Effector CD8-positive, alpha-beta T cell (primary cell): Measurements from ENCODE around the gene GREM2.

ENCODE experiments used
- DNase-seq: peaks from one replicate; lab custom pipeline; 2025; lab: John Stamatoyannopoulos, UW

GREM2 gene

GRCh38 chr1:240499012-240499411 lies 112.9 kb downstream of the GREM2 start:
- DNase-seq: no peak

DNA sequence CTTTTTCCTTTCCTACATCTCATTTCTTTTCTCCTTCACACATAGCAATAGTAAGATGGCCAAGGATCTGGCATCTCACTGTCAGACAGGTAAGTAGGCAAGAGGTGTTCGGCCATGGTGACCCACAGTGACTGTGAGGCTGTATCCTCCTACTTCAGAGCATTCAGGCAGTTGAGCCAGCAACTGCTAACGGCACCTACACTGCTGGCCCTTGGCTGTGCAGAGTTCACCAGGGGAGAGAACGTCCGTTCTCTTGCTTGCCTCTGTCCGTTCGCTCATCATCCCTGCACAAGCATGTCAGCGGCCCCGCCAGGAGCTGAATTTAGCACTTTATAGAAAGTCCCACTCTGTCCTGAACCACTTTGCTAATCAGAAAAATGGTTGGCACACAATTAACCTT lies 113.6 kb downstream of the GREM2 start:
- DNase-seq: no peak

GRCh38 chr1:240497908-240498307 lies 114.0 kb downstream of the GREM2 start:
- DNase-seq: no peak

GRCh38 chr1:240496941-240497340 lies 115.0 kb downstream of the GREM2 start:
- no peak for DNase-seq

DNA sequence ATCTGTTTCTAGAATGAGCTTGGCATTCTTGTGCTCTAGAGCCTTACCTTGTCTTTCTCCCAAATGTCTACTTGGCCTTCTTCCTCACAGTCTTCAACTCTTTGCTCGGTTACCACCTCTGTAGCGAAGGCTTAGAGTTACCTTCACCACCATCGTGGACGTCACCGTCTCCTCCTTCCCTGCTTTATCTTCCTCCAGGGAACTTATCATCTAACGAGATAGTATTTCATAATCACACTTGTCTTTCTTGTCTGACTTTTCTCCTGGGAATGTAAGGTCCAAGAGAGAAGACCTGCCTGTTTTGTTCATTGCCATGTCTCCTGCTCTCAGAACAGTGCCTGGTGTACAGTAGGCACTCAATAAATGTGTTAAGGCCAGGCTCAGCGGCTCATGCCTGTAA lies 115.6 kb downstream of the GREM2 start:
- no peak for DNase-seq

GRCh38 chr1:240495601-240496000 lies 116.4 kb downstream of the GREM2 start:
- DNase-seq: no peak

DNA sequence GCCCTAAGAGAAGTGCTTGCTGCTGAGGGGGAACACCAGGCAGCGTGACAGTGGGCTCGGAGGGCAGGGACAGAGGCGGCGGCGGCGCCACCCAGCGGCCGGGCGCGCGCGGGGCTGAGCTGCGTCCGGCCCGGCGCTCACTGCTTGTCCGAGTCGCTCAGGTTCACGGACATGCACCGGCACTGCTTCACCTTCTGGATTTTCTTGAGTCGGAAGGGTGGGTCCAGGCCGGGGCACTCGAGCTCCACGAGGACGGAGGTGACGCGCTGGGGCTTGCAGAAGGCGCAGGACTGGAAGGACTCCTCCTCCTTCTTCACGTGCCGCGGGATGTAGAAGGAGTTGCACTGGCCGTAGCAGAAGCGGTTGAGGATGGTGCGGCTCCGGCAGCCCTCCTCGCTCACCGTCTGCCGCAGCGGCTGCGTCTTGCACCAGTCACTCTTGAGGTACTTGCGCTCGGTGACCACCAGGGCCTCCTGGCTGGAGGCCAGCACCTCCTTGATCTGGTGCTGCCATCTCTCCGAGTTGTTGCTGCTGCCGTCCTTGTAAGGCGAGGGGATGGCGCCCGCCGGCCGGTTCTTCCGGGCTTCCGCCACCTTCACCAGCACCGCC lies 119.0 kb downstream of the GREM2 start:
- no peak for DNase-seq

GRCh38 chr1:240491796-240492195 lies 120.2 kb downstream of the GREM2 start:
- DNase-seq: no peak

GRCh38 chr1:240491156-240491555 lies 120.8 kb downstream of the GREM2 start:
- DNase-seq: no peak

GRCh38 chr1:240487493-240487892 lies 124.5 kb downstream of the GREM2 start:
- no peak for DNase-seq

GRCh38 chr1:240486611-240487010 lies 125.3 kb downstream of the GREM2 start:
- DNase-seq: no peak

DNA sequence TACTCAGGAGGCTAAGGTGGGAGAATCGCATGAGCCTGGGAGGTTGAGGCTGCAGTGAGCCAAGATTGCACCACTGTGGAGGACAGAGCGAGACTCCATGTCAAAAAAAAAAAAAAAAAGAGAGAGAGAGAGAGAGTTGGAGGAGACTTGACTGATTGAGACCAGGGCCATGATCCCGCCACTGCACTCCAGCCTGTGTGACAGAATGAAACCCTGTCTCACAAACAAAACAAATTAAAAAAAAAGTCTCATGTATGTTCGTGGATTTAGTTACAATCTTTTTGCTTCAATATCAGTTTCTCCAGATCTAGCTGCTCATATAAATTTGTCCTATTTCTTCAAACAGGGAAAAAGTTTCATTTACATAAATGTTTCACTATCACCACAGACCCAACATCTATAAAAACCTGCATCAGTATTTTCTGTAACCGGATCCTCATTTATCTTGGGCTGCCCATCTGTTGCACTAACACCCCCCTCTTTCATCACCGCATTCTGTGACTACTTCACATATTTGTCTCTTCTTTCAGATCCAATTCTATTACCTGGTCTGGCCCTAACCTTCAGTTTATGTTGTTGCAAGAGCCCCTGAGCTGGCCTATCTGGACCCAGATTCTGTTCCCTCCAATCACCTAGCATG lies 127.0 kb downstream of the GREM2 start:
- DNase-seq: no peak

DNA sequence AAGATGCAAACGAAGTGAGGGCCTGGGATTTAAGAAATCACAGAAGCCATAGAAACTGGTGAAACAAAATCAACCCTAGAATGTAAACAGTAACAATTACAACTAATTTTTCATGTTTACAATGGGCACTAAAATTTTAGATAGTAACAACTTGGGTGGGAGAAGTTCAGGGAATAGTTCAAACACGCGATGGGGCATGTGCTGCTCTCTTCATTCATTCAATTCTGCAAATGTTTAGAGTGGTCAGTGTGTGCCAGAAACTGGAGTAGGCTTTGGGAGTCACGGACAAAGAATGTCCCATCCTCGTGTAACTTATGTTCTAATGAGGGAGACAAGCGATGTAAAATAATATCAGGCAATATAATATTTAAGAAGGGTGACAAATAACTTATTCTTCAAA lies 133.4 kb downstream of the GREM2 start:
- DNase-seq: no peak

- DNase-seq: no peak
Observed at GRCh38 chr1:240475832-240476231, 136.1 kb downstream of the GREM2 start.

- no peak for DNase-seq
Observed at GRCh38 chr1:240474133-240474614, 137.8 kb downstream of the GREM2 start.

DNA sequence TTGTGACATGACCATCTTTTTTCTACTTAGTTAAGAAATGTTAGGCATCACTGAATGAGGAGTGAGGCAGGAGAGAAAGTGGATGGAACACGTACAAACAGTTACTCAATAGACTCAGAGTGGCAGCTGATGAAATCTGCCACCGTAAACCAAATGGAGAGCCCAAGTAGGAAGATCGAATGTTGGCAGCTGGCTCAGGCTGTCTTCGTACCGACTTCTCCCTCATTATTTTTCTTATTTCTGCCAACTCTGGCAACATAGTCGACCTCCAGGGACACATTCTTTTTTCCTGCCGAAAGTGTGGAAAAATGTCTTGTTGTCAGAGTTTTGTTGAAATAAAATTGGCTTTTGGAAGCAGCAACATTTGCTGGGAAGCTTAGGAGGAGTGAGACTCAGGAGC lies 143.3 kb downstream of the GREM2 start:
- DNase-seq: no peak

DNA sequence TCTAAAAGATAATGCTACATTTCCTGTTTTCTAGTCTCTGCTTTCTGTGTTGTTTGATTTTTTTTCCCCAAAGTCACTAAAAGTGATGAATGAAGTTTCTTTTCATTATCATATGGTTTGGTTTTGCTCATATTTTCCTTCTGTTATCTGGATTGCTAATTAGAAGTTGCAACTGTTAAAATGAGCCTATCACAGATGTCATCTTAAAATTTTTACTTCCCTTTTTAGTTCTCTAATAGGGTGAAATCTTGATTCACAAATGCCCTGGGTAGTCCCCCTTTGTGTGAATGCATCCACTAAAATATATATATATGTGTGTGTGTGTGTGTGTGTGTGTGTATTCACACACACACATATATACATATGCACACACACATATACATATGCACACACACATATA lies 144.1 kb downstream of the GREM2 start:
- no peak for DNase-seq

DNA sequence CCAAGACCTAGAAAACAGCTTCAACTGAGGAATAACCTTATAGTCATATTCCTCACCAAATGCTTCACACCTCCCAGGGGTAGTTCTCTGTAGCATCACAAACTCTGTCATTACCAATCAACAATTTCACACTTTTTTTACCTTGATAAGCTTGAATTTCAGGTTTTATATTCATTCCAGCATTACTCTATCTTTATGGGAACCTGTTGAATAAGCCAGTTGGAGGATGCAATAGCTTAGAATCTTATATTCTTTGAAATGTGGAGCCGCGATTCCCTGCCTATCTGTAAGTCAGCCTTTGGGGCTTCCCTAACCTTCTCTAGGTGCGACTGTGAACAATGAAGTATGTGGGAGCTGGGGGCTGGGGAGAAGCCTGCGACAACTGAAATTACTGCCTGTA lies 145.4 kb downstream of the GREM2 start:
- no peak for DNase-seq

GRCh38 chr1:240465531-240465940 lies 146.4 kb downstream of the GREM2 start:
- no peak for DNase-seq

GRCh38 chr1:240464099-240464498 lies 147.9 kb downstream of the GREM2 start:
- DNase-seq: no peak

- DNase-seq: no peak
Observed at GRCh38 chr1:240462766-240463395, 149.1 kb downstream of the GREM2 start.

DNA sequence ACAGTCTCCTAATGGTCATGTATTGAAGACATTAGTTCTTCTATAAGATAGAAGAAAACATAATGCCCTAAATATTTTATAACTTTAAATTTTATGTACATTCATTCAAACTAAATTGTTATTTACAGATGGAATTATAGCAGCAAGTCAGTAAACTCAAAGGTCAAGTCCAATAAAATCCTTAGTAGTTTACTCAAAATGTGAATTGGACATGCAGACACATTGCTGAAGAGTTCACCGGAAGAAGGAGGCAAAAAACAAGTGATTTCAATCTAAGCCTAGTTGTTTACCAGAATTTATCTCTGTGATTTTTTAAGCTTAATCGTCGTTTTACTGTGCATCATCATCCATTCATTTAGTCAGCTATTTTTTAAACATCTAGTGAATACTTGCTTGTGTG lies 149.7 kb downstream of the GREM2 start:
- no peak for DNase-seq

GRCh38 chr1:240457203-240457602 lies 154.8 kb downstream of the GREM2 start:
- no peak for DNase-seq
